Activated T-cell treated with anti-CD3 and anti-CD28 coated beads, Interleukin-2, amount 50 U/mL, for 4 hours (primary cell): ENCODE data around the gene RAB11FIP3. TPM values are rescaled to one million over a fixed set of nuclear protein-coding genes. Genes with fewer than 3 reads are reported as not detected.

Experiments
- ATAC-seq, 2 donors: fragments of 200-7000 bp; cut with Tn5 transposase; one replicate each; pipeline ENCODE4 v1.10.0; 2021
- DNase-seq: peaks from one replicate; pipeline ENCODE4 v3.0.0-alpha.2; 2020
- H3K27me3 Mint-ChIP-seq: one replicate; pipeline ENCODE4 v1.8.0; 2021; ENCODE audit warnings: low read depth, mixed read lengths
- H3K36me3 Mint-ChIP-seq: one replicate; pipeline ENCODE4 v1.8.0; 2022; ENCODE audit warnings: mixed read lengths; ENCODE audit not compliant: insufficient read depth
- H3K4me1 Mint-ChIP-seq: one replicate; pipeline ENCODE4 v1.8.0; 2021; ENCODE audit warnings: low read depth, mixed read lengths
- H3K4me3 Mint-ChIP-seq: one replicate; pipeline ENCODE4 v1.8.0; 2021; ENCODE audit warnings: mild to moderate bottlenecking, moderate library complexity, mixed read lengths
- H3K9me3 Mint-ChIP-seq: one replicate; pipeline ENCODE4 v1.8.0; 2021; ENCODE audit warnings: mixed read lengths
- total RNA-seq, 3 donors: library from RNA; stranded (reverse); gene quantifications; one replicate each; pipeline ENCODE4 v1.2.1, GENCODE V29; 2021

Gene RAB11FIP3
- total RNA-seq, 3 donors from 2014 or later = 28.2 to 31.3 (median 28.8) TPM

DNA sequence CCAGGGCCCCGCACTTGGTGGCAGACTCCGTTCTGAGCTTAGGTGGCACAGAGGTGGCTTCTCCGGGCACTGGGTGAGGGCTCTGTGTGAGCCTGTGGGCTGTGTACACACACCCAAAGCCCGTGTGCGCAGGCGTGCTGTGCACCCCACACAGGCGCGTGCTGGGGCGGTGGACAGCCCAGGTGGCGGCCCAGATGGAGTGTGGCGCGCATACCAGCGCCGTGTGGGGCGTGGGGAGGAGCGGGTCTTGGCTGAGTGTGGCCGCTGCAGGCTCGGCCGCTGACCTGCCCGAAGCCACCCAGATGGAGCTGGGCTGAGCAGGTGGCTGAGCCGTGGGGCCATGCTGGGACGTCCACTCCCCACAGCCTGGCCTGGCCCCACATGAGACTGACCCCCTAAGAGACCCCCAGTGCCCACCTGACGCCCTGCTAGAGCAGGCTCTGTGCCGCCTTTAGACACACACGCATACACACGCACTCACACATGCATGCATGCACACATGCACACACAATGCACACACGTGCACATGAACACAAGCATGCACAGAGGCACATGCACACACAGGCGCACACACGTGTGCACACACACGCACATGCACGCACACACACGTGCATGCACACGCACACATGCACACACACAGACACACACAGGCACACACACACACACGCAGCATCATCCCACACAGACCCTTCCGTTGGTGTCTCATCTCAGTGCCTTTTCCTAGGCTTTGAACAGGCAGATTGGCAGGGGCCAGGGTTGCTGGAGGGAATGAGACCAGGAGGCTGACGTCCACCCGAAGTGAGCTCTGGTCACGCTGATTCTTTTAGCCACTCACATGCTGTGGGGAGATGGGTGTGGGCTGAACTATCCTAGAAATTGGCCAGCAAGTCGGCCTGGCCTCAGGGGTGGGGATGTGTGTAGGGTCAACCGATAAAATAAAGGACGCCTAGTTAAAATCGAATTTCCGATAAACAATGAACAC lies 136.8 kb downstream of the RAB11FIP3 start:
- H3K36me3 Mint-ChIP-seq = no peaks in the 10 kb centered on the region
- H3K4me1 Mint-ChIP-seq = peaks cover 9% of the 10 kb centered on the region

DNA sequence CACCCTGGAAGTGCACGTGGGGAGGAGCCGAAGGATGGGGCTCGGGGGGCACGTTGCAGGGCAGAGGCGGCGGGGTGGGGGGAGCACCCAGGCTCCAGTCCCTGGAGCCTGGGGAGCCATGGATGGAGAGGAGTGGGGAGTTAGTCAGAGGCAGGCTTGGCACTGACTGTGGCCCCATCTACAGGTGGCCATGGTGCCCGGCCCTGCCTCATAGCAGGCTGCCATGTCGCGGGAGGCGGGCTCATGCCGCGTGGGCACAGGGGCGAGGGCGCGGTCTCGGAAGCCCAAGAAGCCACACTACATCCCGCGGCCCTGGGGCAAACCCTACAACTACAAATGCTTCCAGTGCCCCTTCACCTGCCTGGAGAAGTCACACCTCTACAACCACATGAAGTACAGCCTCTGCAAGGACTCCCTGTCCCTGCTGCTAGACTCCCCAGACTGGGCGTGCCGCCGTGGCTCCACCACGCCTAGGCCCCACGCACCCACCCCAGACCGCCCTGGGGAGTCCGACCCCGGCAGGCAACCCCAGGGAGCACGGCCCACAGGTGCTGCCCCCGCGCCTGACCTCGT lies 137.7 kb downstream of the RAB11FIP3 start:
- Mint-ChIP-seq H3K27me3 (peaks cover 17% of the 10 kb centered on the region), H3K9me3 (no peaks in the 10 kb centered on the region), H3K4me3 (no peak overlapping the region), H3K36me3 (no peaks in the 10 kb centered on the region), H3K4me1 (peaks cover 10% of the 10 kb centered on the region)
- no peak for DNase-seq
- no peak for ATAC-seq

More for the DNA sequence above, 136.8 kb downstream of the RAB11FIP3 start:
- DNase-seq = no peak
- Mint-ChIP-seq H3K9me3 (no peaks in the 10 kb centered on the region), H3K4me3 (no peak overlapping the region), H3K27me3 (peaks cover 23% of the 10 kb centered on the region)
- ATAC-seq = no peak

DNA sequence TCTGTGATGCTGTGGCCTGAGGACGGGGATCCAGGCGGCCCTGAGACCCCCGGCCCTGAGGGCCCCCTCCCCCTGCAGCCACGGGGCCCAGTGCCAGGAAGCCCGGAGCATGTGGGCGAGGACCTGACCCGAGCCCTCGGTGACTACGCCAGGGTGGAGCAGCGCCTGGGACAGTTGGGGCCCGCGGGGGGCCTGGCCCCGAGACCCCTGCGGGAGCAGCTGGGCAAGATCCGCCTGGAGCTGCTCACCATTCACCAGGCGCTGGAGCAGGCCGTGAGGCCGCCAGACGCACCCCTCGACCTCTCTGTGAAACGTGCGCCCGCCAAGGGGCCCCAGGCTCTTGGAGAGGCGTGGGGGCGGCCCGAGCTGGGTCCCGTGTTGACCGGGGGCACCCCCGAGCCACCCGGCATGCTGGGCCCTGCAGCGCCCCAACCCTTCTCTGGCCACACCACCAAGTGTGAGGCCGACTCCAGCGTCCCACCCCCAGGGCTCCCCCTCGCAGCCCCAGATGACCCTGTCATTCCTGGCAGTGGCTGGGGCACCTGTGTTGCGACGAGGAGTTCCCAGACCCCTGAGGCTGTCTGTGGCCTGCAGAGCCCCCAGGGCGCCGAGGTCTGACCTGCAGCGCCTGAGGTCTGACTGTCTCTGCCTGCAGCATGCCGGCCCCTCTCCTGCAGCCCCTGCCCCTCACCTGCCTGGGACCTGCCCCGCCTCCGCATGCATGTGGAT lies 139.4 kb downstream of the RAB11FIP3 start:
- Mint-ChIP-seq H3K4me3 (no peak overlapping the region), H3K9me3 (no peaks in the 10 kb centered on the region), H3K4me1 (peaks cover 16% of the 10 kb centered on the region), H3K27me3 (peaks cover 7% of the 10 kb centered on the region), H3K36me3 (no peaks in the 10 kb centered on the region)
- DNase-seq = no peak
- no peak for ATAC-seq

DNA sequence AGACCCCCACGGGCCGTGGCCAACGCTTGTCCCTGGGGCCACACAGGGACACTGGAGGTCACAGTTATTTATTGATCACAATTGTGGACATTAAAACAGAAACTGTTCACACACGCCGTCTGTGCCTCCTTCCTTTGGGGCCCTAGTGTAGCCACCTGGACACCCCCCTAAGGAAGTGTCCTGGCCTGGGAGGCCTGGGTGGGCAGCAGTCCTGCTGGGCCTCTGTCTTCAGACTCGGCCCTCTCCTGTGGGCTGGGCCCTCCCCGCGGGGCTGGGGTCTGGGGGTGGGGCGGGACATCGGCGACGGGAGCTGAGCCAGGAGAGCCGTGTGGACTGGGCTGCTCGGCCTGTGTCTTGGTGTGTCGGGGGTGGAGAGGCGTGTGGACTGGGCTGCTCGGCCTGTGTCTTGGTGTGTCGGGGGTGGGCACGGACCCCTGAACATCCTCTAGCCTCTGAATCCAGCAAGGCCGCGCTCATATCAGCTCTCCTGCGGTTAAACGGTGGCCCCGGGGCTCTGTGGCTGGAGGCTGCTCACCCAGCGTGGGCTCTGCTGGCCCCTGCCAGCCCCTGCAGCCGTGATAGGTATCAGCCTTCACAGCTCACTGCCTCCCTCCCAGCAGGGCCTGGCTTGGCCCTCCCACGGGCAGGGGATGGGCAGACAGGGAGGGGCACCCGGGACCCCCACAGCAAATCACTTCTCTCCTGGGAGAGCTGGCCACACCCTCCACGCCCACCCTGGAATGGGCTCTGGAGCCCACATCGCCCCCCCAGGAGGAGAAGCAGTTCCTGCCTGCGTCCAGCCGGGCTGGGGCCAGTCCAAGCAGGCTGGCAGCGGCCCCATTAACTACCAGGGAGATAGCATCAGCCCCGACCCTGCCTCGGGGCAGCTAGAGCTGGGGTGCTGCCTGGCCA lies 140.2 kb downstream of the RAB11FIP3 start:
- no peak for DNase-seq
- Mint-ChIP-seq H3K4me3 (no peak overlapping the region), H3K9me3 (no peaks in the 10 kb centered on the region), H3K27me3 (peaks cover 7% of the 10 kb centered on the region), H3K4me1 (peaks cover 16% of the 10 kb centered on the region), H3K36me3 (no peaks in the 10 kb centered on the region)
- ATAC-seq = no peak

DNA sequence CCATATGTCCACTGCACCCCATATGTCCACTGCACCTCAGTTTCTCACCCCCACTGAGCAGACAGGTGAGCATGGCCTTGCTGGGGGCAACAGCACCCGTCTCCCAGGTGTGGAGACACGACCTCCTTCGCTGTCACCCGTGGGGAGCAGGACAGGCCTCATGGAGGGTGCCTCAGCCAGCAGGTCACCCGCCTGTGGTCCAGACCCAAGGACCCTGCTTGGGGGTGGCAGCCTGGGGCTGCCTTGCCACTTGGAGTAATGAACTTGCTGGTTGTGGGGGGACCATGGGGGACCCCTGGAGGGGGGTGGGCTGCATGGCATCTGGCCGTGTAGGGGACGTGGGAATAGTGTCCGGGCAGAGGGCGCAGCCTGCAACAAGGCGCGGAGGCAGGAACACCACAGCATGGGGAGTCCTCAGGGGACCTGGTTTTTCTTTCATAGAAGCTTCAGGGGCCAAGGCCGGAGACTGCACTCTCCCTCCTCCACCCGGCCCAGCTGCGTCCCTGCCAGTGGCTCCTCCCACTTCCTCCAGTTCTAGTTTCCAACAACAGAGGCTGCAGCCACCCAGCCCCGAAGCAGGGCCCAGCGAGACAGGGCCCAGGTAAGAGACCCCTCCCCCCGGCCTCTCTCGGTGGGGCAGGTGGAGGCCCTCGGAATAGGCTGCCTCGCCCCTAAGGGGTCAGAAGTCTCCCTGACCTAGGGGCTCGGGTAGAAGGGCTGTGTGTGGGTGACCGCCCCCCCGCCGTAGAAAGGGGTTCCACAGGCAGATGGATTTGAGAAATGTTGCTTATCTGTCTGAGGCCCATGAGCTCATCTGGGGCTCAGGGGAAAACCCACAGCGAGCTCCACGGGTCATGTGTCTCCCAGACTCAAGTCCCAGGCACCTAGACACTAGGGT lies 141.3 kb downstream of the RAB11FIP3 start, which contains the start of gene NHLRC4:
NHLRC4 (plus strand) TSS at position 531 of the 898 bp plus-strand sequence. CDS start 1,043 bp downstream, outside the sequence.
- ATAC-seq = peak; percentile 20 to 22
- H3K9me3 Mint-ChIP-seq = no peaks in the 10 kb centered on the region
- peak; percentile 24 for DNase-seq
- H3K4me3 Mint-ChIP-seq = peak within 1 kb of the TSS; percentile 68
- peaks cover 24% of the 10 kb centered on the region for H3K4me1 Mint-ChIP-seq
- peaks cover 4% of the 10 kb centered on the region for H3K27me3 Mint-ChIP-seq
- no peaks in the 10 kb centered on the region for H3K36me3 Mint-ChIP-seq

DNA sequence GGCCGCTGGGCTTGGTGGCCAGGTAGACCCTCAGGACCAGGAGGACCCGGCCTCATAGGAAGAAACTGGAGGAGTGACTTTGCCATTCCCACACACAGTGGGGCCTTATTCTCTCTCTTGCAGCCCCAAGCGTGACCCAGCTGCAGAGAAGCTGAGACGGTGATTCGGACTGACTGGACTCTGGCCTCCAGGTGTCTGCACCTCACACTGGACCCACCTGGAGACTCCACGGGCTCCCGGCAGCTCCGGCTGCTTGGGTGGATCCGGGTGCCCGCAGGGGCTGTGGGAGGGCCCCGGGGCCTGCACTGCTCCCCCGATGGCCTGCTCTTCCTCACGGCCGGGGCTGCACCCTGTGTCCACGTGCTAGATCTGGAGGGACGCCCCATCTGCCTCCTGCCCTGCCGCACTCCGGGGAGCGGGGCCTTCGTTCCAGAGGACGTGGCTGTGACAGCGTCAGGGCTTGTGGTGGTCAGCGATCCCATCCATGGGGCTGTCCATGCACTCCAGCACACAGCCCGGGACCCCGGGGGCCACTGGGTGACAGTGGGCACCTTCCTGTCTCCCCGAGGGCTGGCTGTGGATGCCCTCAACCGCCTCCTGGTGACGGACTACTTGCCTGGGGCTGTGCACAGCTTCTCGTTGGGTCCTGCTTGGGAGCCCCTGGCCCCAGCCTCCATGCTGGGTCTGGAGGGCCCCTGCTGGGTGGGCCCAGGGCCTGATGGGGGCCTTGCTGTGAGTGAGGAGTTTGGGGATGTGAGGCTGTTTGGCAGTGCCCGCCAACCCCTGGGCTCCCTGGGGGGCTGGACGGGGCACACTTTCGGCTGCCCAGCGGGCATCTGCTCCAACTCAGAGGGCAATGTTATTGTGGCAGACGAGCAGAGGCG lies 142.2 kb downstream of the RAB11FIP3 start:
- Mint-ChIP-seq H3K4me1 (peaks cover 29% of the 10 kb centered on the region), H3K27me3 (no peaks in the 10 kb centered on the region), H3K4me3 (peak overlapping the region; percentile 68), H3K9me3 (no peaks in the 10 kb centered on the region), H3K36me3 (no peaks in the 10 kb centered on the region)
- ATAC-seq (no peak), DNase-seq (no peak)

DNA sequence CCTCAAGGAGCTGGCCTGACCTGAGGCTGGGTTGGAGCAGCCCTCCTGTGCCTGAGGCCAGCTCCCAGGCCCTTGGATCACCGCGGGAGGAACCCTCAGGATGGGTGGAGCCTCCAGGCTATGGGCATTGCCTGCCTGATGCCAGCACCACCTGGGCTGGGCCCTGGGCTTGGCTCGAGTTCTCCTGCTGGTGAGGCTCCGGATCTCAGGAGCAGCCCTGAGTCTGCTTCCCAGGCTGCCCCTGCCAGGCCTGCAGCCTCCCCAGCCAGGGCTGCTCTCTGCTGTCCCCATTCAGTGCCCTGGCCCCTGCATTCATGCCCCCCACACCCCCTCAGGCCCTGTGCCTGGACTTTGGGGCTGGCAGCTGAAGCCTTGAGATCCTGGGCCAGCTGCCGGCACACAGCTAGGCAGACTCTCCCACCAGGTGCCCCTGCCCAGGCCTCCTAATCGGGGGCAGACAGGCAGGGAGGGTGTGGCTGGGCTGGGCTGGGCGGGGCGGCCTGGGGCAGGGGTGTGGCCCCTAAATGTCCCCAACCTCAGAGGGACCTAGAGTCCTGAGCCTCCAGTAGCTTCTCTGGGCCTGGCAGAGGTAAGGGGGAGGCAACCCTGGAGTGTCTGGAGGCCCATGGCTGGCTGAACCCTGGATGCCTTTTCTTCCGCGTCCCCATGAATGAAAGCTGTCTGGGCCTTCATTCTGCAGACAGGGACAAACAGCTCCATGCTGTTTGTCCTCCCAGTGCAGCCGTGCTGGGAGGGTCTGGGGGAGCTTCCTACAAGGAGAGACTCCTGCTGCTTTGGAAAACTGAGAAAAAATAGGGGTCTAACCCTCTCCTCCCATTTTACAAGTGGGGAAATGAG lies 143.2 kb downstream of the RAB11FIP3 start:
- DNase-seq (no peak), ATAC-seq (no peak)
- Mint-ChIP-seq H3K36me3 (no peaks in the 10 kb centered on the region), H3K4me1 (peaks cover 29% of the 10 kb centered on the region), H3K9me3 (no peaks in the 10 kb centered on the region), H3K27me3 (no peaks in the 10 kb centered on the region), H3K4me3 (peak overlapping the region; percentile 84)

DNA sequence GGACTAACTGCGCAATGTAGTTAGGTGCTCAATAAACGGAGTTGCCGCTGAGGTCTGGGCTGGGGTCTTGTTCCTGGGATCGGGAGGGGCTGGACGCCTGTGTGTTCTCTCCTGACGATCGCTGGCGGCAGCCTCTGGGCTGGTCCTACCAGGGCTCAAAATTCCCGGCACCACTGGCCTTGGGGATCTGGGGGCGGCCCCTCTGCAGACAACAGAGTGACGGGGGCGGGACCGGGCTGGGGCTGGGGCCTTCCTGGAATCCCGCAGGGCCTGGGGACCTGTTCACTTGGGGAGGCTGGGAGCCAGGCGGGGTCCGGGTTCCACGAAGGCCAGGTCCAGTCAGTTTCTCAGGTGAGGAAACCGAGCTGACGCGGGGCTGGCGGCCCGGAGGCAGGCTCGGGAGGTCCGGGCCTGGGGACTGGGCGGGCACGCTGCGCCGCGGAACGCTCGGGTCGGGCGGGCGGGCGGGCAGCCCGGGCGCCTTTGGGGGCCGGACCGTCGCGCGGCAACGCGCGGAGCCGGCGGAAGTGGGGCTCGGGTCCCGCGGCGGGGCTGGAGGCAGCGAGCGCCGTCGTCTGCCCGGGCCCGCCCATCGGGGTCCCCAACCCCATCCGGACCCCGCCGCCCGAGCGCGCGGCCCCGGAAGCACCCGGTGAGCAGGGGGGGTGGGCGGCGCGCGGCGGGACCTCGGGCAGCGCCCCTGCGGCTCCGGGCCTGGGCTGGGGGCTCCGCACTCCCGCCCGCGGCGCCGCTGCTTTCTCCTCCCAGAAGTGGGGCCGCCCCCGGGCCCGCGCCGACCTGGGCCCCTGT lies 144.2 kb downstream of the RAB11FIP3 start, which contains the start of gene PIGQ:
PIGQ (plus strand) TSS at position 524 of the 810 bp plus-strand sequence. CDS start 4,107 bp downstream, outside the sequence.
- no peaks in the 10 kb centered on the region for H3K36me3 Mint-ChIP-seq
- peaks cover 29% of the 10 kb centered on the region for H3K4me1 Mint-ChIP-seq
- DNase-seq = peak; percentile 51
- no peaks in the 10 kb centered on the region for H3K27me3 Mint-ChIP-seq
- ATAC-seq = peak; percentile 84 to 92
- H3K4me3 Mint-ChIP-seq = peak within 1 kb of the TSS; percentile 85
- no peaks in the 10 kb centered on the region for H3K9me3 Mint-ChIP-seq
